GM12875 (cell line): ENCODE data around the gene SLC16A4.
"Not testable (repeated sequence)": the region's sequence is repeated elsewhere in the genome, so short reads cannot be mapped to it uniquely, and the experiment has no call there.

Experiments
- H3K4me3 ChIP-seq: one replicate; pipeline ENCODE4 v1.5.1; 2011; ENCODE audit warnings: low read depth, low read length, control low read depth
- CTCF ChIP-seq: IDR thresholded peaks from 2 replicates; pipeline ENCODE4 v1.5.1; 2011; ENCODE audit warnings: low read depth, mild to moderate bottlenecking, control low read depth, inconsistent platforms, low read length, moderate library complexity, borderline replicate concordance; ENCODE audit not compliant: insufficient read depth

The SLC16A4 gene

DNA sequence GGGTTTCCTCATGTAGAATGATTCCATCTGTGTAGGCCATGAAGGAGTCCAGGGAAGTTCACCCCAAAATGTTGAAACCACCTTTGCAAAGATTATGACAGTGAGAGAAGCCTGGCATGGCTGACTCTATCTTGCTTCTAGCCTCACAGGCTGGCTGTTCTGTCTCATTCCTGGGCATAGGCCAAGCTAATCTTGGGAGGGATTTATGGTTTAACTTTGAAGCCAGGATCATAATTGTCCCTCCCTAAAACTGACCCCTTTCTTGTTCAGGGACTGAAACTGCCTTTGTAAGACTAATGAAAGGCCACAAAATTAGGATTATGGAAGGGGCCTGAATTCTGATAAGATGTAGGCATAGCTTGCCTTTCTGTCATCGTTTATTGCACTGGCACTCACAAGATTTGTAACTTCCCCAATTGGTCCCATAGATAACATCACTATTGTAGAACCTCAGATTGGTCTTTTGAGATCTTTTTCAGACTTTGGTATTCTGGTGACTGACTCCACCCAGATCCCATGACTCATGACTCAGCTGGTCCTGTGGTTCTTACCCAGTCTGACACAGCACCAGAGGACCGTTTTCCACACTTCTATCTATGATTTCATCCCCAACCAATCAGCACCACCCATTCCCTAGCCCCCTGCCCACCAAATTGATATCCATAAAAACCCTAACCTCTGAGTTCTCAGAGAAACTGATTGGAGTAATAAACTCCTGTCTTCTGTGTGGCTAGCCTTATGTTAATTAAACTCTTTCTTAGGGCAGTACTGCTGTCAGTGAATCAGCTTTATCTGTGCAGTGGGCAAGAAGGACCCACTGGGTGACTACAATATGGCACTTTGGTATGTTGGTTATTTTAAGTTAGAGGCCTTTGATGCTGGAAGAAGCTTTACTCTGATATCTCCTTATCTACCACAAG lies 30.3 kb upstream of the SLC16A4 start:
- TF ChIP-seq CTCF, result no peak
- H3K4me3 ChIP-seq, result no peak overlapping the region

DNA sequence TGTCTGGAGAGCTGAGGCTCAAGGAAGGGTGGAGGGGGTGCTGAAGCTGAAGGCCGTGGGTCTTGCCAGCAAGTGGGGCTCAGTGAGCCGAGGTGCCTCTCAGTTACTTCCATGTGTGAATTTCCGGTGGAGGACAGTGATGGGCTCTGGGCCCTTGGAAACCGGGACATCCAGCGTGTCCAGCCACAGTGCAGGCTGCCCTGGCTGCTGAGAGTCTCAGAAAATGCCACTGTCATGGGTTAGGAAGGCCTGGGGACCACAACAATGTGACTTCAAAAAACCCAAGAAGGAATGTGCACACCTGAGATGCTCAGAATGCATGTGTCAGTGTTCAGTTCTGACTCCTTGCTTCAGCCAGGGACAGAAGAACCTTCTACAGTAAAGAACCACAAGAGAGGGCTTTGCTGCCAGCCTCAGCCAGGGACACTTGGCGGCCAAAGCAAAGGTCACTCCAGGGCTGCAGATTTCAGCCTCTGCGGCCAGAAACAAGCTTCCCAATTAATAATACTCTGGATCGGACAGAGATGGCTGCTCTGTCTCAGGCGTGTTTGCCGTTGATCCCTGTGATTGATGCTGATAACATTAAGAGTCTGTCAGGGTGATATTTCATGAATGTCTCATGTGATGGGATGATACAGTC lies 29.3 kb upstream of the SLC16A4 start:
- TF ChIP-seq CTCF, result no peak
- H3K4me3 ChIP-seq, result no peak overlapping the region

DNA sequence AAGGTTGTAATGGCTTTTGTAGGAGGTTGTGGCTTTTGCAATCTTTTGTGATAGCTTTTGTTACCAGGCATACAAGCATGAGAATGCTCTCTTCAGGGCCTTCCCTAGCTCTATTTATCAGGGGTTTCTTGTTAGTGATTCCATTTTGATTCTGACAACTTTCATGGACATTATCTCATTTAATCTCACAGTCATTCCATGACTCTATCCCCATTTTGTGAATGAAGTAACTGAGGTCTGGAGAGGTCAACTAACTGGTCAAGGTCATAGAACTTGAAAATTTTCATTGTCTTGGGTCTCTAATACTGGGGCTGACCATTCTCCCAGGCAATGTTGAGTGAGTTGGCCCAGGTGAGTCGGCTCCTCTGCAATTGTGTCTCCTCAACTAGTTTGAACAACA lies 27.9 kb upstream of the SLC16A4 start:
- no peak overlapping the region for H3K4me3 ChIP-seq
- no peak for TF ChIP-seq CTCF

GRCh38 chr1:110413045-110413444 lies 22.2 kb upstream of the SLC16A4 start:
- H3K4me3 ChIP-seq, result not testable (repeated sequence)

DNA sequence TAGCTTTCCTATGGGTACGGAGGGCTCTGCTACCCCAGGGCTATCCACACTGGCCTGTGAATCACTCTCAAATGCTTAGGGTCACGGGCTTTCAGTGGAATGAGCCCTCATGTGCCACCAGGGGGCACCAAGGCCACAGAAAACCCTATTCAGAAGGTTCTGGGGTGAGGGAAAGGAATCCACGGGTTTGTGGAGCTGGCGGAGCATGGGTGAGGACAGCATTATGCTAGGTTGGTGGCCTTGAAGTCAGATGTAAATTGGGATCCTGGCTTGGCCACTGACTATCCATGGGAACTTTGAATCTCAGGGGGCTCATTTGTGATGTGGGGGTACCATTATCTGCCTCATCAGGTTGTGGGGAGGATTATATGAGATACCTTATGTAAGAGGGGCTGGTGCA lies 21.8 kb upstream of the SLC16A4 start:
- TF ChIP-seq CTCF, result peak; percentile 82
- H3K4me3 ChIP-seq, result no peak overlapping the region

DNA sequence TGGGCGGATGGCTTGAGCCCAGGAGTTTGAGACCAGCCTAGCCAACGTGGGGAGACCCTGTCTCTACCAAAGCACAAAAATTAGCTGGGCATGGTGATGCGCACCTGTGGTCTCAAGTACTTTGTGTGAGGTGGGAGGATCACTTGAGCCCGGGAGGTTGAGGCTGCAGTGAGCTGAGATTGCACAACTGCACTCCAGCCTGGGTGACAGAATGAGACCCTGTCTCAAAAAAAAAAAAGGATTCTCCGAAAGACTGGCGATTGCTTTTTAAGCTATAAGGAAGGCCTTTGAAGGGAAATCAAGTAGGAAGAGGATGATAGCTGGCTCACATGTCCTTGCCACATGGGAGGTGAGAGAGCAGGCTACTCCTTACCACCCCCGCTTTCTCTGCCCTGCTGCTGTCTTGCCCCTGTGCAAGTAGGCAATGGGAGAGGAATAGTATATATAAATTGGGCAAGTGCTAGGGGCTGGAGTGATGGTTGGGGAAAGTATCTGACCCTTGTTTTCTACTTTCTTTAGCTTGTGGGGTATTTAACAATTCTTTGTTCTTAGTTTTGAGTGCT lies 20.4 kb upstream of the SLC16A4 start:
- TF ChIP-seq CTCF, result no peak

GRCh38 chr1:110409316-110409715 lies 18.5 kb upstream of the SLC16A4 start:
- TF ChIP-seq CTCF, result no peak
- H3K4me3 ChIP-seq, result no peak overlapping the region

More for the DNA sequence above, 20.4 kb upstream of the SLC16A4 start:
- H3K4me3 ChIP-seq, result no peak overlapping the region
